Hypothalamus (tissue), 51 donors: ENCODE data around the gene DYRK1A.
A peak's percentile ranks its signal among the peaks of the same experiment; 100 is the strongest.

Source experiments
- DNase-seq, 51 donors: peaks; one replicate each; lab custom pipeline; 2025; lab: John Stamatoyannopoulos, UW

The DYRK1A gene

DNA sequence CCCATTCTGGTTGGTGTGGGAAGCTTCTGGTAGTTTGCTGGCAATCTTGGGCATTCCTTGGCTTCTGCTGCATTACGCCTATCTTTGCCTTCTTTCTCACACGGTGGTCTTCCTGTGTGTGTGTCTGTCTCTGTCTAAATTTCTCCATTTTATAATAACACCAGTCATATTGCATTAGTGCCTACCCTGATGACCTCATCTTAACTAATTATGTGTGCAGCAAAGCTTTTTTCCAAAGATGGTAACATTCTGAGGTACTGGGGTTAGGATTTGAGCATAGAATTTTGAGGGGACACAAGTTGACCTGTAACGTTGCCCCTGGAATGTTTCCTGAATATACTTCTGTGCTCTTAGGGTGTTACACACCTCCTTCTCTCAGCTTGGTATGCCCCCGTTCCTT is 77.1 kb downstream of the DYRK1A start:
- DNase-seq = no peak

DNA sequence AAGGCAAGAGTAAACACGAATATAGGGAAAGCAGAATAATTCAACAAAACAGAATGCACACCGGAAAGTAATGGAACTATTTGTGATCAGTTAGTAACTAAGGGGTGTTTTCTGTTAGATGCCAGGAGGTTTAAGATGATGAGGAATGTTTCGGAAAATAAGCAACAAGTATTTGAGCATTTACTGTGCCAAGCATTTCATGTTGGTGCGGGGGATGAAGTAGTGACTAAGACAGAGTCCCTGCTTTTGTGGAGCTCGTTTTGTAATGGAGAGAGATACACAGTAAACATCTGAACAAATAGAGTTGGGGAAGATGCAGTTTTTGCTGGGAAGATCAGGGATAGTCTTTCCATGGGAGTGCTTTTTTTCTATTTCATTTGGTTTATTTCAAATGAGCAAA is 78.7 kb downstream of the DYRK1A start:
- DNase-seq = no peak

DNA sequence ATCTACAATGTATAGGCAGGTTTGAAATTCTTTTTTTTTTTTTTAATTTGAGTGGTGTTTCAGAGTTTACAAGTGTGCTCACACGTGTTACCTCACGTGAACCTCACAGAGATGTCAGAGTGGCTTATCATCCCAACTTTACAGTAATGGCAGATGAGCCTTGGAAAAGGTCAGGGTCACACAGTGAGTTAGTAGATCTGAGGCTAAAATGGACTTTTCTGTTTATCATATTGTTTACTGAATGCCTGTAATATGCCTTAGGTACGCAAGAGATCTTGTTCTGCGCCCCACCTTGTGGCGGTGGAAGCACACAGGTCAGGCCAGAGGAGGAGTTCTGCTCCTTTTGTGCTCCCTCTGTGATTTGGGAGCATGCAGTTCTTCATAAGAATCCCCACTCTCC is 80.0 kb downstream of the DYRK1A start:
- DNase-seq = no peak

DNA sequence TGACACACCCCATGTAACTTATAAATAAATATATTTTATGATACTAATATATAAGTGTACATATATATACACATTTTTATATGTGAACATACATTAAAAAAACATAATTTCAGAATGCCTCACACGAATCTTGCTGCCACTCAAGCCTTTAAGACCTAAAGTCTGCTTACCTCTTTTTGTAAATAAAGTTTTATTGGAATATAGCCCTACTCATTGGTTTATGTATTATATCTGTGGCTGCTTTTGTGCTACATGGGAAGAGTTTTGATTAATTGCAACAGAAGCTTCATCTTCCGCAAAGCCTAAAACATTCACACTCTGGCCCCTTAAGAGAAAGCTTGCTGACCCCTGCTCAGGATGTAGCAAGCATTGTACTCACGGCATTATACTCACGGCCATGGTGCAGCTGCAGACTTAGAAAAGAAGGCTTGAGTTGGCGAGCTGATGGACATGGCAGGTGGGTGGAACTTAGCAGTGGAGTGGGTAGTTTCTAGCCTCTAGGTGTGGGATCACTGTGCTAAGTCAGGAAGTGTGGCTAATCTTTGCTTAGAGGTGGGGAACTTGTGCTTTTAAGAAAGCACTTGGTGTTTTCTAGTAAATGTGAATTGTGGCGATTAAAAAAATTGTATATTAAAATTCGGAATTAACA is 80.8 kb downstream of the DYRK1A start:
- no peak for DNase-seq

DNA sequence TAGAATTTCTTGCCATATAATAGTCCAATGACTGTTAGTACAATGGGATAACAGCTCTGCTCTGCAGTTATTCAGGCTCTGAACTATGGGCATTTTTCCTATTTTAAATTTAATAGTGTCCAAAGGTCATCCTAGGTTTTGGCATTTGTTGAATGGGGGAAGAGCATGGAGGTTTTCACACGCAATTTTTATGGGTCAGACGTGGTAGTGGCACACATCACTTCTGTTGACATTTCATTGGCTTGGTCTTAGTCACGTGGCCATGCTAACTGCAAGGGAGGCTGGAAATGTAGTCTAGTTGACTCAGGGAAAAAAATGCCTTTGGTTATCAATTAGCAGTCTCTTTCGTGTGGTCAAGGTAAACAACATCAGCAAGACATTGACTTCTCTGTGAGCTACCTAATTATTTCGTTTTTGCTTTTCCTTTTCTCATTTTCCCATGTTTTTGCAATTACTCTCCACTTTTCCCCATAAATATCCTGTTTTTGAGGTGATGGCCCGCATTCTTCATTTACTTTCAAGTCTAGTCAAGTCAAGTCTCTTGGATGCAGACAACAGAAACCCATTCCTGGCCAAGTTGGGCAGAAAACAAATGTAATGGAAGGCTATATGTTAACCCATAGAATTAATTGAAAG is 82.8 kb downstream of the DYRK1A start:
- DNase-seq = no peak

DNA sequence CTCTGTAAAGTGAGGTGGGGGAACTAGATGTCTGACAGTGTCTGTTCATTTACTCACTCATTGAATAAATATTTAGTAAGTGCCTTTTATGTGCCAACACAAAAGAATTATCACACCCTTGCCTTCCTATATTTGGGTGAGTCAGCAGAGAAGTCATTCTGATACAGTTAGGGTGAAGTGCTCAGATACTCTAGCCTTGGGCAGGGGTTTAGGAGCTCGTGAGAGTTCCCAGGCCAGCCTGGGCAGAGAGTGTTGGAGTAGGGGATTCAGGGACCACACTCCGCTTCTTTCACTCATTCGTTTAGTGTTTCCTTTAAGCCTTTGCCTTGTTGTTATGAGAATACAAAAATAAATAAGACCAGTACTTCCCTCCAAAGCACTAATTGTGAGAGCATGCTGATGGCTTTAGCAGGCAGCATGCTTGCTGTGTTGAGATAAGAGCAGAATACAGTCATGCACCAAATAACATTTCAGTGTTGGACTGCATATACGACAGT is 83.9 kb downstream of the DYRK1A start:
- no peak for DNase-seq

DNA sequence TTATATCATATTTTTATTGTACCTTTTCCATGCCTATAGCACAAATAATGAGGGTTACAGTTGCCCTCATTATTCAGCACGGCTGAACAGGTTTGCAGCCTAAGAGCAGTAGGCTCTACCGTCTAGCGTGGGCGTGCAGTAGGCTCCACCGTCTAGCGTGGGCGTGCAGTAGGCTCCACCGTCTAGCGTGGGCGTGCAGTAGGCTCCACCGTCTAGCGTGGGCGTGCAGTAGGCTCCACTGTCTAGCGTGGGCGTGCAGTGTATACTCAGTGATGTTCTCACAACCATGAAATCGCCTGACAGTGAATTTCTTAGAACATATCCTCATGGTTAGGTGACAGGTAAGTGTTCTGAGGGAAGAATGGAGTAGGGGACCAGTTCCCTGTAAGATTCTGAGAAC is 84.9 kb downstream of the DYRK1A start:
- DNase-seq = no peak

DNA sequence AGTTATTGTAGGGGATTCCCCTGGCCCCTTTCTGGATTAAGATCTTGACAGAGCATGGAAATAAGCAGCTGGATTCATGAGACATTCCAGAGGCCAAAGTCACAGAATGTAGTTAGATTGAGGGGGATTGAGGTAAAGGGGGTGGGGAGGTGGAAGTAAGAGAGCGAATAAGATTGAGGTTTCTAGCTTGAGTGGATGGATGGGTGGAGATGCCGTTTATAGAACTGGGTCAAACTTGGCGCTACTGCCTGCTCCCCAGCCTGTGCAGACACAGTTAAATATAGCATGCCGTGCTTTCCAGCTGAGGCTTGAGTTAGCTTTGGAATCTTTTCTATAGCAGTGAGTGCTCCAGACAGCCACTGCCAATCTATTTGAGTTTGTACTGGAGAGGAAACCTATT is 85.7 kb downstream of the DYRK1A start:
- no peak for DNase-seq

DNA sequence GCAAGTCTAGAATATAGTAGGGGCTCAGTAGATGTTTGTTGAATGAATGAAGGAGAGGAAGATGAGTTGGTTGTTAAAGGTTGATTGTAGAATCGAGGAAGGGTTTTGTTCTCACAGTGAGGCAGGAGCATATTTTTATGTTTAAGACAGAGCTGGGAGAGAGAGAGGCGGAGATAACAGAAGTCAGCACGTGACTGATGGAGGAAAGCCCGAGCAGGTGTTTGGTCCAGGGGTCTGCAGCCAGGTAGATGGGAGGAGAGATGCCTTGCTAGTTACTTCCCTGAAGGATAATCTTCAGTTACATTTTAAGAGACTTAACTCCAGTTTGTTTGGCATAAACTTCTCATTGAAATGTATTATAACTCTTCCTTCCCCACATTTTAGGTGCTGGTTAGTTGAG is 86.8 kb downstream of the DYRK1A start:
- no peak for DNase-seq

DNA sequence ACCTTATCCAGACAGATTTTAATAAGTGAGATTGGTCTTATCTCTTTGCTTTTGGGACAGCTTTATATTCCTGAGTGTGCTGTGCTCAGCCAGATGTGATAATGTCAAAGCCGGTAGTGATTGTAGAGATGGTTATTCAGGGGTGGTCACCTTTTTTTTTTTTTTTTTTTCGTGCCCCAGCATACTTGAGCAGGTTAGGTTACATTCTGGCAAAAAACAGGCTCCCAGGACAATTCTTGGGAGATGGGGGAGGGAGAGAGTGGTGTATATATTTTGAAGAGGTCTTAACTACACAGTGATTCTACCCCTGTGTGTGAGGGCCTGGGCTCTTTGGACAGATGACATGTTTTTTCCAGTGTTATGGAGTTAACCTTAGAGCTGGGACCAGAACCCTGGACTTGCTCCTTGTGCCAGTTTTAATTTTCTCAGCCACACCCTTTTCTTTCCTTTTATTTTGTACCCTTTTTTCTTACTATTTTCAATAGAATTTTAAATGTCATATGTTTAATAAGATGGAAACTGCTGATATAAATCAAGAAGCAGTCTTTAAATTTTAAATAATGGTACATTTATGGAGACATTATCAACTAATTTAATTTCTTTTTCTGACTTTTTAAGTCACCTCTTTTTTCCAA is 88.4 kb downstream of the DYRK1A start:
- no peak for DNase-seq

DNA sequence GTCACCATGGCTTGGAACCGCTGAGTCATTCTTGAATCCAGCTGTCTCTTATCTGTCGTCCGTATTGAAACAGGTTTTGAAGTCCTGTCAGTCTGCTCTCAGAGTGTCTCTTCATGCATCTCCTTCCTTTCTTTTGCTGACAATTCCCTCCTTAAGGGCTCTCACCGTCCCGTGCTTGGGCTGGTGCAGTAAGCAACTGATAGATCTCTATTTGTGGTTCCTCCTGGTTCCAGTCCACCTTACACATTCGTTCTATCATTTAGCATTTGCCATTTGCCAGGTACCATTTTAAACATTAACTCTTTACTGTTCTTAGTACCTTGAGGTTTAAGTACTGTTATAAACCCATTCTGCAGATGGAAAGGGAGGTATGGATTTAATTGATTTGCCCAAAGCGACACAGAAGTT is 88.9 kb downstream of the DYRK1A start:
- no peak for DNase-seq

DNA sequence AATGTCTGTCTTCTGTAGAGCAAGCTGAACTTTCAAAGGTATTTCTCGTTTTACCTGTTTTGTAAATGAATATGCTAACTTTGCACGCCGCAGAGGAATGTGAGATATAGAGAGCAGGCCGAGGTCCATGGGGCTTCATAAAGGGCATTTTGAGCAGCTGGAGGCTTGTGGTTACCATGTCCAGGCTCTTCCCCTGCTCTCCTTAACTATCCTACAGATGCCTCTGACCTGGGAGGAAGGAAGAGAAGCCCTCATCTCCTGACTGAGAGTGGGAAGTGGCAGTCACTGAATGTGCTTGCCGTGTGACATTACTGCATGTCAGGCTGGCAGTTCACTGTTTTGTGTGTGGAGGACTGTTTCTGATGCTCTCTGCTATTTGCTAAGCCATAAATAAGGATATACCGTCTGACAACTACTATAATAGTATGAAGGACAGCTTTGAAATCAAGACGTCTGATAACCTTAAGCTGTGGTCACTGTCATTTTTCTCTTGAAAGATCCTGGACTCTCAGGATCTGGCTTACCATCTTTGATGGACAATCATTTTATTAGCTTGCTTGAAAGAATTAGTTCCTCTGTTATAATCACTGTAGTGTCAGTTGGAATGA is 92.2 kb downstream of the DYRK1A start:
- DNase-seq = no peak

DNA sequence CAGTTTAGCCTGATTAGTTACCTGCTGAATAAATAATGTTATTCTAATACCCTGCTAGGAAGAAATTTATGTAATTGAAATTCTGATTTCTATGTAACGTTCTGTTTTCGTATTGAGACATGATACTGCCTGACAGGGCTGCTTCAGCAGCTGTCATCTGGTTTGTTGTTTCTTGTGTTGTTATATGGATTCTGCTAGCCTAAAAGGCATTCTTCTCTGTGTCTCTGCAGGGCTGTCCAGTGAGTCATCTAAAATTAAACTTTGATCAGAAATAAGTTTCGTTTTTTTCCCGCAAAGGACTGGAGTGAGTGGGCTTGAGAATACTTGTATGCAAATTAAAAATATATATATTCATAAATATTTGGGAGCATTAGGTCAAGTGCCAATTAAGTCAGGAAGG is 93.0 kb downstream of the DYRK1A start:
- DNase-seq = no peak

DNA sequence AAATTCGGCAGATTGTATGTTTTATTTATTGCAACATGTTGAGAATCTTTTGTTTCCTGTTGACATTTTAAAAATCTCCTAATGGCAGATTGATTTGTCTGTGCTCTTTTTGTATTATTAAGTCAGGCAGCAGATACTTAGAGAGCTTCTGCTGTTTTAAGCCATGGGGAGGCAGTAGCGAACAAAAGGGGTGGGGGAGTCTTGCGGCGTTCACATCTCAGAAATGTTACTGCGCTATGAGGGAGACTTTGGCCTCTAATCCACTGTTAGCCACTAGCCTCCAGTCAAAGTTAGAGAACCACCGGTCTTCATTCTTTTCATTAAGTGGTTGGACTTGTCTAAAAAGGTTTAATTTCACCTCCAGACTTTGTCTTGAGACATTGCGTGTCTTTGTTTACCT is 93.6 kb downstream of the DYRK1A start:
- no peak for DNase-seq

DNA sequence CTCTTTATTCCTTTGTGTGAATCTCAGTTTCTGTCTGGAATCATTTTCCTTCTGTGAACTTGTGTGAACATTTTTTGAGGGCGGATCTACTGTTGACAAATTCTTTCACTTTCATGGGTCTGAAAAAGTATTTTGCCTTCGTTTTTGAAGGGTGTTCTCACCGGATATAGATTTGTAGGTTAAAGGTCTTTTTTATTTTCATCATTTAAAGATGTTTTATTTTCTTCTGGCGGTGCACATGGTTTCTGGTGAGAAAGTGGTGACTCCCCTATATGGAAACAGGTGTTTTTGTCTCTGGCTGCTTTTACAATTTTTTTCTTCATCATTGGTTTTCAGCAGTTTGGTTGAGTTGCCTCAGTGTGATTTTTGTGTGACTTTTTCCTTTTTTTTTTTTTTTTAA is 94.9 kb downstream of the DYRK1A start:
- no peak for DNase-seq

DNA sequence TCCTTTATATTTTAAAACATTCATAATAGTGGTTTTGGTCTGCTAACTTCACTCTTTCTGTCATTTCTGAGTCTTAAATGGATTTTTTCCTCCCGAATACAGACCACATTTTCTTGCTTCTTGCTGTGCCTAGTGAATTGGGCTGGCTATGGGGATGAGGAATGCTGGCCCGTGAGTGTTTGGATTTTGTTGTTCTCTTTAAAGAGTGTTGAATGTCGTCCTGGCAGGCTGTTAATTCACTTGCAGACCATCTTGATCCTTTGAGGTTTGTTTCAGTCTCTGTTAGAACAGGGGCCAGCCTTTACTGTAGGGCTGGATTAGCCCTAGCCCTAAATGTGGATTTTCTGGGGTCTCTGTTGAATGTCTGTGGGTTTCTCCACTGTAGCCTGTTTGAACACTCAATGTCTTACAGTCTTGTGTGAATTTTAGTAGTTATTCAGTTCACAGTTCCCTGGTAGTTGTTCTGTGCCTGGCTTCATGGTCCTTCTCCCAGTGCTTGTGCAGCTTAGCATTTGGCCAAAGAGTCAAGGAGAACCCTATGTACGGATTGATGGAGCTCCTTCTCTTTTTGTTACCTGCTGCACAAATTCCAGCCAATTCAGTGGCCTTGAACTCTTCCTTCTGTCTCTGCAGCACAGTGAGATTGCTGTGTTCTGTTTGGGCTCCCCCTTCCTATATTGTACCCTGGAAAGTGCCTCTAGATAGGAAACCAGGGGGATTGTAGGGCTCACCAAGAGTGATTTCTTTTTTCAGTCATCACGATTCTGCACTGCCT is 95.7 kb downstream of the DYRK1A start:
- DNase-seq = no peak

DNA sequence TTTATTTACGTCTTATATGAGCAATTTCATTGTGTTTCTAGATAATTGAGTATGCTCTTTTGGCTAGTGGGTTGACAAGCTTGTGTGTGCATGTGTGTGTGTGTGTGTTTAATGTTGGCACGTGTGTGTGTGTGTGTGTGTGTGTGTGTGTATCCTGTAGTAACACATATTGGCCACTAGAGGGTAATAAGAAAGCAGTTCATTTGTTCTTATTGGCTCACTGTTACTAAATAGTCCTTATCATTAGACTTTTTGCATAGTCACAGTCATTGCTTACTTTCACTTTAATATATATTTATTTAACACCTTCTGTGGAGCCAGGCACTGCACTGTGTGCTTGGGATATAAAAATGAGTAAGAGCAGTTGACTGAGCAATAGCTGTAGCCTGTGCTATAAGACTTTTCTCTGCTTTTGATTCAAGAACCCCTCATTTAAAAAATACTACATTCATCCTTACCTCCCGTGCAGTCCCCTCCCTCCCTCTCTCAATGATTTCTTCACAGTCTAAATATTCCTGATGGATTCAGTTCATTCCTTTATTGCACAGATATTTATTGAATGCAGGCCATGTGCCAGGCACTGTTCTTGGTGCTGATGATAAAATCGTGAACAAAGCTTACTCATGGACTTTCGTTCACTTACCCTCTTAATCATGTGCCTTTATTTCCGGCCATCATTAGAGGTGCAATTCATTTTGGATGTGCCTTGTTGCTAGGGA is 96.7 kb downstream of the DYRK1A start:
- peak in 1 of 51 donors; percentile 55 for DNase-seq

DNA sequence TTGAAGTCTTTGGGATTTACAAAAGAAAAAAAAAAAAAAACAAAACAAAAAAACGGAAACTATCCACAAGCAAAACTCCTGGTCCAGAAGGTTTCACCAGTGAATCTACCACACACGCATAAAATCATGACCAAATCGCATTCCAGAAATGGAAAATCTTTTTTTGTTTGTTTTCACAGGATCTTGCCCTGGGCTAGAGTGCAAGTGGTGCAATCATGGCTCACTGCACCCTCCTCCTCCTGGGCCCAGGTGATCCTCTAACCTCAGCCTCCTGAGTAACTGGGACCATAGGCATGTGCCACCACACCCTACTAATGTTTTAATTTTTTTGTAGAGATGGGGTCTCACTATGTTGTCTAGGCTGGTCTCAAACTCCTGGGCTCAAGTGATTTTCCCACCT is 100.5 kb downstream of the DYRK1A start:
- DNase-seq = no peak

DNA sequence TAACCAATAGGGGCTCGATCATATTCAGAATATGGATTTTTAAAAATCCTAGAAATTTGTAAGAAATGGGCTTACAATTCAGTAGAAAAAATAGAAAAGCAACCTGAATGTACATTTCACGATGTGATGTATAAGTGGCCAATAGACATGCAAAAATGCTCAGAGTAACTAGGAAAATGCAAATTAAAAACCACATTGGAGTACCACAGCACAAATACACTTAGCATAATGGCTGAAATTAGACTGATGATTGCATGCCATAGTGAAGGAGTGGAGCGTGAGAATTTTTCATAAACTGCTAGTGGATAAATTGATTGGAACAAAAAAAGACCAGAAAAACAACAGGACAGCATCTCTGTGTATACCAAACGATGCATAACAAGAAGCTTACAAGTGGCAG is 102.3 kb downstream of the DYRK1A start:
- DNase-seq = no peak

DNA sequence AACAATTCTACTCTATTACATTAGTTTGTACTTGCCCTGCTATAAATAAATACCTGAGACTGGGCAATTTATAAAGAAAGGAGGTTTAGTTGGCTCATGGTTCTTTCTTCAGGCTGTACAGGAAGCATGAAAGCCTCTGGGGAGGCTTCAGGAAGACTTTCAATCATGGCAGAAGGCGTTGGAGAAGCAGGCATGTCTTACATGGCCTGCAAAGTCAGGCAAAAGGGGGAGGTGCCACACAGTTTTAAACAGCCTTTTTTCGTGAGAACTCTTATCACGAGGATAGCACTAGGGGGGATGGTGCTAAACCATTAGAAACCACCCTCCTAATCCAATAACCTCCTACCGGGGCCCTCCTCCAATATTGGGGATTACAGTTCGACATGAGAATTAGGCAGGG is 102.9 kb downstream of the DYRK1A start:
- no peak for DNase-seq
